Measurements from ENCODE around the gene CCDC74A.
"Not testable (repeated sequence)": the region's sequence is repeated elsewhere in the genome, so short reads cannot be mapped to it uniquely, and the experiment has no call there.

The CCDC74A gene

GRCh38 chr2:131517106-131517831, 10.4 kb upstream of the CCDC74A start:
- Mint-ChIP-seq H3K27ac (no peak overlapping the region), H3K4me1 (ENCODE audit: low read depth) (no peaks in the 10 kb centered on the region), H3K36me3 (no peaks in the 10 kb centered on the region), H3K4me3 (no peak overlapping the region), H3K9me3 (ENCODE audit: low read depth) (no peaks in the 10 kb centered on the region), H3K27me3 (no peaks in the 10 kb centered on the region)

- not testable (repeated sequence) for H3K4me3 Mint-ChIP-seq; H3K27ac Mint-ChIP-seq; H3K4me1 Mint-ChIP-seq (ENCODE audit: low read depth); H3K9me3 Mint-ChIP-seq (ENCODE audit: low read depth); H3K27me3 Mint-ChIP-seq; H3K36me3 Mint-ChIP-seq
These were observed 9.8 kb upstream of the CCDC74A start for GRCh38 chr2:131517856-131518255.

GRCh38 chr2:131518531-131518930, 9.2 kb upstream of the CCDC74A start:
- not testable (repeated sequence) for H3K27me3 Mint-ChIP-seq; H3K4me3 Mint-ChIP-seq; H3K9me3 Mint-ChIP-seq (ENCODE audit: low read depth); H3K36me3 Mint-ChIP-seq; H3K27ac Mint-ChIP-seq; H3K4me1 Mint-ChIP-seq (ENCODE audit: low read depth)

- Mint-ChIP-seq H3K4me1 (ENCODE audit: low read depth) (no peaks in the 10 kb centered on the region), H3K9me3 (ENCODE audit: low read depth) (no peaks in the 10 kb centered on the region), H3K4me3 (no peak overlapping the region), H3K27ac (no peak overlapping the region), H3K27me3 (no peaks in the 10 kb centered on the region), H3K36me3 (no peaks in the 10 kb centered on the region)
These were observed 8.2 kb upstream of the CCDC74A start for GRCh38 chr2:131519466-131519865.

- not testable (repeated sequence) for H3K4me3 Mint-ChIP-seq, H3K27me3 Mint-ChIP-seq
These were observed 7.7 kb upstream of the CCDC74A start for GRCh38 chr2:131519871-131520470.

GRCh38 chr2:131520526-131520925, 7.2 kb upstream of the CCDC74A start:
- no peaks in the 10 kb centered on the region for H3K4me1 Mint-ChIP-seq (ENCODE audit: low read depth)
- H3K4me3 Mint-ChIP-seq = no peak overlapping the region
- no peaks in the 10 kb centered on the region for H3K27me3 Mint-ChIP-seq
- no peaks in the 10 kb centered on the region for H3K9me3 Mint-ChIP-seq (ENCODE audit: low read depth)
- H3K27ac Mint-ChIP-seq = no peak overlapping the region
- no peaks in the 10 kb centered on the region for H3K36me3 Mint-ChIP-seq

More at GRCh38 chr2:131519871-131520470, 7.7 kb upstream of the CCDC74A start:
- not testable (repeated sequence) for H3K27ac Mint-ChIP-seq; H3K36me3 Mint-ChIP-seq; H3K4me1 Mint-ChIP-seq (ENCODE audit: low read depth); H3K9me3 Mint-ChIP-seq (ENCODE audit: low read depth)

GRCh38 chr2:131521524-131521923, 6.2 kb upstream of the CCDC74A start:
- not testable (repeated sequence) for H3K4me1 Mint-ChIP-seq (ENCODE audit: low read depth); H3K9me3 Mint-ChIP-seq (ENCODE audit: low read depth); H3K27ac Mint-ChIP-seq; H3K4me3 Mint-ChIP-seq; H3K36me3 Mint-ChIP-seq; H3K27me3 Mint-ChIP-seq

GRCh38 chr2:131521961-131522781, 5.5 kb upstream of the CCDC74A start:
- Mint-ChIP-seq H3K36me3 (no peaks in the 10 kb centered on the region), H3K4me1 (ENCODE audit: low read depth) (peaks cover under 1% of the 10 kb centered on the region), H3K9me3 (ENCODE audit: low read depth) (no peaks in the 10 kb centered on the region), H3K4me3 (no peak overlapping the region), H3K27ac (no peak overlapping the region), H3K27me3 (no peaks in the 10 kb centered on the region)

- not testable (repeated sequence) for H3K27me3 Mint-ChIP-seq; H3K9me3 Mint-ChIP-seq (ENCODE audit: low read depth); H3K36me3 Mint-ChIP-seq; H3K4me3 Mint-ChIP-seq; H3K27ac Mint-ChIP-seq
- peaks cover 12% of the 10 kb centered on the region for H3K4me1 Mint-ChIP-seq (ENCODE audit: low read depth)
These were observed 2.4 kb upstream of the CCDC74A start for GRCh38 chr2:131525256-131525655.

GRCh38 chr2:131528981-131529863, 1.5 kb downstream of the CCDC74A start:
- H3K27me3 Mint-ChIP-seq; H3K9me3 Mint-ChIP-seq (ENCODE audit: low read depth); H3K36me3 Mint-ChIP-seq; H3K27ac Mint-ChIP-seq: not testable (repeated sequence)
- Mint-ChIP-seq H3K4me1 (ENCODE audit: low read depth) (peaks cover 12% of the 10 kb centered on the region), H3K4me3 (peak overlapping the region; percentile 64)

GRCh38 chr2:131529864-131530445, 2.3 kb downstream of the CCDC74A start:
- H3K27ac Mint-ChIP-seq; H3K36me3 Mint-ChIP-seq; H3K27me3 Mint-ChIP-seq; H3K9me3 Mint-ChIP-seq (ENCODE audit: low read depth): not testable (repeated sequence)
- peaks cover 12% of the 10 kb centered on the region for H3K4me1 Mint-ChIP-seq (ENCODE audit: low read depth)
- H3K4me3 Mint-ChIP-seq = peak overlapping the region; percentile 64

GRCh38 chr2:131530626-131531344, 3.1 kb downstream of the CCDC74A start:
- H3K27ac Mint-ChIP-seq; H3K4me3 Mint-ChIP-seq; H3K9me3 Mint-ChIP-seq (ENCODE audit: low read depth); H3K36me3 Mint-ChIP-seq; H3K27me3 Mint-ChIP-seq: not testable (repeated sequence)
- H3K4me1 Mint-ChIP-seq (ENCODE audit: low read depth) = peaks cover 12% of the 10 kb centered on the region

GRCh38 chr2:131531547-131532185, 4.0 kb downstream of the CCDC74A start:
- not testable (repeated sequence) for H3K4me3 Mint-ChIP-seq; H3K36me3 Mint-ChIP-seq; H3K27me3 Mint-ChIP-seq; H3K27ac Mint-ChIP-seq; H3K9me3 Mint-ChIP-seq (ENCODE audit: low read depth)
- peaks cover 12% of the 10 kb centered on the region for H3K4me1 Mint-ChIP-seq (ENCODE audit: low read depth)
